HEK293 (cell line): ENCODE measurements around the gene FOXP1.

Source experiments
- CTCF ChIA-PET: fragments of 350-600 bp; formaldehyde crosslinking; extraction: SDS; loops from one replicate; lab custom pipeline; 2021; ENCODE audit warnings: antibody characterized with exemption; lab: Yijun Ruan, JAX
- POLR2A ChIA-PET: fragments of 300-600 bp; formaldehyde crosslinking; extraction: SDS; loops from one replicate; lab custom pipeline; 2020; ENCODE audit warnings: antibody characterized with exemption, inconsistent platforms; lab: Yijun Ruan, JAX
- H3K27ac ChIP-seq: fragments of 200-500 bp; sonication (Bioruptor generic); 2 replicates; pipeline ENCODE4 v1.5.1; 2014; ENCODE audit warnings: low read depth, low read length, control low read depth, inconsistent platforms; ENCODE audit errors: extremely low read depth
- H3K36me3 ChIP-seq, 2 experiments: fragments of 200-500 bp in 1 of 2; sonication (Bioruptor generic) in 1 of 2; 1 replicate in 1 of 2; 2 replicates in 1 of 2; pipeline ENCODE4 v1.5.1; 2014 to 2017; ENCODE audit warnings: inconsistent platforms in 2 of 2, low read length in 2 of 2; ENCODE audit not compliant: control insufficient read depth in 2 of 2, insufficient read depth in 1 of 2
- H3K4me1 ChIP-seq: fragments of 200-500 bp; sonication (Bioruptor generic); 2 replicates; pipeline ENCODE4 v1.5.1; 2014; ENCODE audit warnings: mild to moderate bottlenecking, low read length, inconsistent platforms; ENCODE audit not compliant: control insufficient read depth, insufficient read depth
- H3K4me3 ChIP-seq: 2 replicates; pipeline ENCODE4 v1.5.1; 2011; ENCODE audit warnings: low read depth, mild to moderate bottlenecking, control low read depth, low read length, moderate library complexity
- H3K9me3 ChIP-seq: fragments of 200-500 bp; sonication (Bioruptor generic); 2 replicates; pipeline ENCODE4 v1.5.1; 2014; ENCODE audit warnings: low read depth, low read length, inconsistent platforms; ENCODE audit not compliant: control insufficient read depth, insufficient read depth
- GLI4 ChIP-seq: fragments of 450-650 bp; formaldehyde crosslinking; IDR thresholded peaks from 2 replicates; pipeline ENCODE4 v1.5.1; 2016; ENCODE audit warnings: missing biosample characterization, missing genetic modification characterization
- HOXD13 ChIP-seq: sonication (generic); formaldehyde crosslinking; IDR thresholded peaks from 2 replicates; pipeline ENCODE4 v1.8.0; 2022; ENCODE audit warnings: missing genetic modification reagents, borderline replicate concordance
- PRDM1 ChIP-seq: fragments of 450-650 bp; formaldehyde crosslinking; IDR thresholded peaks from 2 replicates; pipeline ENCODE4; 2016; ENCODE audit warnings: missing biosample characterization, missing genetic modification characterization
- SP3 ChIP-seq: fragments of 450-650 bp; formaldehyde crosslinking; IDR thresholded peaks from 2 replicates; pipeline ENCODE4 v1.5.1; 2016; ENCODE audit warnings: missing biosample characterization, missing genetic modification characterization
- ZBTB21 ChIP-seq: fragments of 450-650 bp; formaldehyde crosslinking; IDR thresholded peaks from 2 replicates; pipeline ENCODE4 v1.5.1; 2017; ENCODE audit warnings: missing biosample characterization, missing genetic modification characterization
- ZBTB8A ChIP-seq: fragments of 450-650 bp; formaldehyde crosslinking; IDR thresholded peaks from 2 replicates; pipeline ENCODE4 v1.5.1; 2016; ENCODE audit warnings: missing biosample characterization, missing genetic modification characterization
- ZNF157 ChIP-seq: fragments of 450-650 bp; formaldehyde crosslinking; IDR thresholded peaks from 2 replicates; pipeline ENCODE4 v1.5.1; 2016; ENCODE audit warnings: missing biosample characterization, missing genetic modification characterization
- ZNF335 ChIP-seq: fragments of 450-650 bp; formaldehyde crosslinking; conservative IDR thresholded peaks from 2 replicates; pipeline ENCODE4 v1.5.1; 2016; ENCODE audit warnings: missing biosample characterization, missing genetic modification characterization
- ZNF341 ChIP-seq: fragments of 450-650 bp; formaldehyde crosslinking; IDR thresholded peaks from 2 replicates; pipeline ENCODE4; 2016; ENCODE audit warnings: low read depth, missing biosample characterization, missing genetic modification characterization
- ZNF514 ChIP-seq: fragments of 450-650 bp; formaldehyde crosslinking; IDR thresholded peaks from 2 replicates; pipeline ENCODE4 v1.5.1; 2016; ENCODE audit warnings: missing biosample characterization, missing genetic modification characterization
- ZNF530 ChIP-seq: fragments of 450-650 bp; formaldehyde crosslinking; IDR thresholded peaks from 2 replicates; pipeline ENCODE4 v1.5.1; 2016; ENCODE audit warnings: low read depth, missing biosample characterization, missing genetic modification characterization
- ZNF558 ChIP-seq: fragments of 450-650 bp; formaldehyde crosslinking; IDR thresholded peaks from 2 replicates; pipeline ENCODE4 v1.5.1; 2016; ENCODE audit warnings: missing biosample characterization, missing genetic modification characterization
- ZNF571 ChIP-seq: fragments of 450-650 bp; formaldehyde crosslinking; IDR thresholded peaks from 2 replicates; pipeline ENCODE4 v1.5.0; 2017; ENCODE audit warnings: missing biosample characterization, missing genetic modification characterization
- ZNF596 ChIP-seq: fragments of 450-650 bp; IDR thresholded peaks from 2 replicates; pipeline ENCODE4 v1.5.0; 2018; ENCODE audit warnings: missing biosample characterization, mild to moderate bottlenecking, missing genetic modification characterization, moderate library complexity
- ZNF624 ChIP-seq: fragments of 450-650 bp; formaldehyde crosslinking; IDR thresholded peaks from 2 replicates; pipeline ENCODE4 v1.5.1; 2017; ENCODE audit warnings: missing biosample characterization, missing genetic modification characterization
- ZNF664 ChIP-seq: fragments of 450-650 bp; formaldehyde crosslinking; IDR thresholded peaks from 2 replicates; pipeline ENCODE4 v1.5.1; 2016; ENCODE audit warnings: missing biosample characterization, missing genetic modification characterization
- ZNF837 ChIP-seq: fragments of 450-650 bp; formaldehyde crosslinking; IDR thresholded peaks from 2 replicates; pipeline ENCODE4 v1.5.1; 2016; ENCODE audit warnings: missing biosample characterization, missing genetic modification characterization
- TF ChIP-seq, protein P1 (sequence below): fragments of 450-650 bp; formaldehyde crosslinking; IDR thresholded peaks from 2 replicates; pipeline ENCODE4 v1.5.1; 2016; ENCODE audit warnings: missing biosample characterization, missing genetic modification characterization, borderline replicate concordance
- TF ChIP-seq, protein P2 (sequence below): fragments of 450-650 bp; formaldehyde crosslinking; IDR thresholded peaks from 2 replicates; pipeline ENCODE4 v1.5.1; 2017; ENCODE audit warnings: missing biosample characterization, mild to moderate bottlenecking, missing genetic modification characterization, moderate library complexity
- TF ChIP-seq, protein P3 (sequence below): fragments of 450-650 bp; formaldehyde crosslinking; IDR thresholded peaks from 2 replicates; pipeline ENCODE4 v1.5.1; 2016; ENCODE audit warnings: missing biosample characterization, missing genetic modification characterization
- TF ChIP-seq, protein P4 (sequence below): IDR thresholded peaks from 2 replicates; pipeline ENCODE4 v1.6.1; 2011; ENCODE audit warnings: mild to moderate bottlenecking, low read depth, low read length, borderline replicate concordance

The FOXP1 gene

DNA sequence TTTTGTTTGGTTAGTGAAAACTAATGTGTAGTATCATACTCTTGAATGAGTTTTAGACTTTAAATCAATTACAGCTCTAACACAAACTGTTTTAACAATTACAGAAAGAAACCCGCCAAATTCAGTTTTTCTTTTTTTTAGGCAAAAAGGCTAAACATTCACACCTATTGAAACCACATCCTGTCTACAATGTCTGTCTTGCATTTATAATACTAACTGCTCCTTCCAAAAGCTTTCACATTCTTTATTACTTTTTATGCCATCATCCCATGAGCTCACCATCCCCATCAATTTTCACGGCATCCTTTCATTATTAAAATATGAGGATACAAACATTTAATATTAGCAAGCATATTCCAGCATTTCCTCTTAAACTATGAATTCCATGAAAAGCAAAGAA lies 593.3 kb downstream of the FOXP1 start:
- no peak for TF ChIP-seq ZNF624
- TF ChIP-seq ZBTB8A, result no peak
- TF ChIP-seq PRDM1 (tag by site-specific recombination), result no peak
- no peak for TF ChIP-seq ZNF664 (tag by site-specific recombination)
- no peak for TF ChIP-seq ZNF157 (tag by site-specific recombination)
- no peak for TF ChIP-seq ZNF514 (tag by site-specific recombination)
- TF ChIP-seq HOXD13 (CRISPR knock-in tag), result no peak
- no peak for TF ChIP-seq ZNF341 (tag by site-specific recombination)
- TF ChIP-seq GLI4 (tag by site-specific recombination), result no peak
- TF ChIP-seq ZBTB21 (tag by site-specific recombination), result no peak
- TF ChIP-seq, protein P1, sequence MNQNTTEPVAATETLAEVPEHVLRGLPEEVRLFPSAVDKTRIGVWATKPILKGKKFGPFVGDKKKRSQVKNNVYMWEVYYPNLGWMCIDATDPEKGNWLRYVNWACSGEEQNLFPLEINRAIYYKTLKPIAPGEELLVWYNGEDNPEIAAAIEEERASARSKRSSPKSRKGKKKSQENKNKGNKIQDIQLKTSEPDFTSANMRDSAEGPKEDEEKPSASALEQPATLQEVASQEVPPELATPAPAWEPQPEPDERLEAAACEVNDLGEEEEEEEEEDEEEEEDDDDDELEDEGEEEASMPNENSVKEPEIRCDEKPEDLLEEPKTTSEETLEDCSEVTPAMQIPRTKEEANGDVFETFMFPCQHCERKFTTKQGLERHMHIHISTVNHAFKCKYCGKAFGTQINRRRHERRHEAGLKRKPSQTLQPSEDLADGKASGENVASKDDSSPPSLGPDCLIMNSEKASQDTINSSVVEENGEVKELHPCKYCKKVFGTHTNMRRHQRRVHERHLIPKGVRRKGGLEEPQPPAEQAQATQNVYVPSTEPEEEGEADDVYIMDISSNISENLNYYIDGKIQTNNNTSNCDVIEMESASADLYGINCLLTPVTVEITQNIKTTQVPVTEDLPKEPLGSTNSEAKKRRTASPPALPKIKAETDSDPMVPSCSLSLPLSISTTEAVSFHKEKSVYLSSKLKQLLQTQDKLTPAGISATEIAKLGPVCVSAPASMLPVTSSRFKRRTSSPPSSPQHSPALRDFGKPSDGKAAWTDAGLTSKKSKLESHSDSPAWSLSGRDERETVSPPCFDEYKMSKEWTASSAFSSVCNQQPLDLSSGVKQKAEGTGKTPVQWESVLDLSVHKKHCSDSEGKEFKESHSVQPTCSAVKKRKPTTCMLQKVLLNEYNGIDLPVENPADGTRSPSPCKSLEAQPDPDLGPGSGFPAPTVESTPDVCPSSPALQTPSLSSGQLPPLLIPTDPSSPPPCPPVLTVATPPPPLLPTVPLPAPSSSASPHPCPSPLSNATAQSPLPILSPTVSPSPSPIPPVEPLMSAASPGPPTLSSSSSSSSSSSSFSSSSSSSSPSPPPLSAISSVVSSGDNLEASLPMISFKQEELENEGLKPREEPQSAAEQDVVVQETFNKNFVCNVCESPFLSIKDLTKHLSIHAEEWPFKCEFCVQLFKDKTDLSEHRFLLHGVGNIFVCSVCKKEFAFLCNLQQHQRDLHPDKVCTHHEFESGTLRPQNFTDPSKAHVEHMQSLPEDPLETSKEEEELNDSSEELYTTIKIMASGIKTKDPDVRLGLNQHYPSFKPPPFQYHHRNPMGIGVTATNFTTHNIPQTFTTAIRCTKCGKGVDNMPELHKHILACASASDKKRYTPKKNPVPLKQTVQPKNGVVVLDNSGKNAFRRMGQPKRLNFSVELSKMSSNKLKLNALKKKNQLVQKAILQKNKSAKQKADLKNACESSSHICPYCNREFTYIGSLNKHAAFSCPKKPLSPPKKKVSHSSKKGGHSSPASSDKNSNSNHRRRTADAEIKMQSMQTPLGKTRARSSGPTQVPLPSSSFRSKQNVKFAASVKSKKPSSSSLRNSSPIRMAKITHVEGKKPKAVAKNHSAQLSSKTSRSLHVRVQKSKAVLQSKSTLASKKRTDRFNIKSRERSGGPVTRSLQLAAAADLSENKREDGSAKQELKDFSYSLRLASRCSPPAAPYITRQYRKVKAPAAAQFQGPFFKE, result no peak
- TF ChIP-seq ZNF837 (tag by site-specific recombination), result no peak
- TF ChIP-seq, all 188 proteins: peak for 0
- CTCF ChIA-PET, result no interaction called here
- POLR2A ChIA-PET, result no interaction called here
- no peak overlapping the region for H3K27ac ChIP-seq
- peaks cover 3 to 22% of the 10 kb centered on the region in 2 experiments; a peak in 2 of 3 replicates for H3K36me3 ChIP-seq
- H3K9me3 ChIP-seq, result no peaks in the 10 kb centered on the region
- no peak overlapping the region for H3K4me3 ChIP-seq
- no peaks in the 10 kb centered on the region for H3K4me1 ChIP-seq

DNA sequence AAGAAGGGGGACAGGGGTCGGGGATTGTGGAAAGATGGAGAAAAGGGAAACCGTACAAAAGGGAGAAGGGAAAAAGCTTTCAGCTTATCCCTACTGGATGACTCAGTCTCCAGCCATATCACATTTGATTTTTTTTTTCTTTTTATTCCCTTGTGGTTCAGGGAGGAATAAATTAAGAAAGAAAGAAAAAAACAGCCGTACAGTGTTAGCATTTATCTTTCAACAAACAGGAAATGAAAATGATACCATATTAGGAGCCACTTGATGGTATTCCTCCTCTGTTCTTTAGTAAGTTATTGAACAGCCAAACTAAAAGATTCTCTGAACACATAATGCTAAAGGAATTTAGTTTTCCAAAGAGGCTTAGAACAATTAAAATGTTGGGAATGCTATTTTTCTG lies 594.4 kb downstream of the FOXP1 start:
- peaks cover 3 to 29% of the 10 kb centered on the region in 2 experiments; a peak in 2 of 3 replicates for H3K36me3 ChIP-seq

More for the DNA sequence above, 594.4 kb downstream of the FOXP1 start:
- TF ChIP-seq ZNF596 (tag by site-specific recombination) (no peak), ZNF571 (tag by site-specific recombination) (no peak), SP3 (tag by site-specific recombination) (no peak), ZNF837 (tag by site-specific recombination) (no peak), ZNF335 (no peak), ZNF530 (no peak), ZNF558 (tag by site-specific recombination) (no peak)
- TF ChIP-seq, protein P2, sequence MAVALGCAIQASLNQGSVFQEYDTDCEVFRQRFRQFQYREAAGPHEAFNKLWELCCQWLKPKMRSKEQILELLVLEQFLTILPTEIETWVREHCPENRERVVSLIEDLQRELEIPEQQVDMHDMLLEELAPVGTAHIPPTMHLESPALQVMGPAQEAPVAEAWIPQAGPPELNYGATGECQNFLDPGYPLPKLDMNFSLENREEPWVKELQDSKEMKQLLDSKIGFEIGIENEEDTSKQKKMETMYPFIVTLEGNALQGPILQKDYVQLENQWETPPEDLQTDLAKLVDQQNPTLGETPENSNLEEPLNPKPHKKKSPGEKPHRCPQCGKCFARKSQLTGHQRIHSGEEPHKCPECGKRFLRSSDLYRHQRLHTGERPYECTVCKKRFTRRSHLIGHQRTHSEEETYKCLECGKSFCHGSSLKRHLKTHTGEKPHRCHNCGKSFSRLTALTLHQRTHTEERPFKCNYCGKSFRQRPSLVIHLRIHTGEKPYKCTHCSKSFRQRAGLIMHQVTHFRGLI, result no peak
- TF ChIP-seq, protein P3, sequence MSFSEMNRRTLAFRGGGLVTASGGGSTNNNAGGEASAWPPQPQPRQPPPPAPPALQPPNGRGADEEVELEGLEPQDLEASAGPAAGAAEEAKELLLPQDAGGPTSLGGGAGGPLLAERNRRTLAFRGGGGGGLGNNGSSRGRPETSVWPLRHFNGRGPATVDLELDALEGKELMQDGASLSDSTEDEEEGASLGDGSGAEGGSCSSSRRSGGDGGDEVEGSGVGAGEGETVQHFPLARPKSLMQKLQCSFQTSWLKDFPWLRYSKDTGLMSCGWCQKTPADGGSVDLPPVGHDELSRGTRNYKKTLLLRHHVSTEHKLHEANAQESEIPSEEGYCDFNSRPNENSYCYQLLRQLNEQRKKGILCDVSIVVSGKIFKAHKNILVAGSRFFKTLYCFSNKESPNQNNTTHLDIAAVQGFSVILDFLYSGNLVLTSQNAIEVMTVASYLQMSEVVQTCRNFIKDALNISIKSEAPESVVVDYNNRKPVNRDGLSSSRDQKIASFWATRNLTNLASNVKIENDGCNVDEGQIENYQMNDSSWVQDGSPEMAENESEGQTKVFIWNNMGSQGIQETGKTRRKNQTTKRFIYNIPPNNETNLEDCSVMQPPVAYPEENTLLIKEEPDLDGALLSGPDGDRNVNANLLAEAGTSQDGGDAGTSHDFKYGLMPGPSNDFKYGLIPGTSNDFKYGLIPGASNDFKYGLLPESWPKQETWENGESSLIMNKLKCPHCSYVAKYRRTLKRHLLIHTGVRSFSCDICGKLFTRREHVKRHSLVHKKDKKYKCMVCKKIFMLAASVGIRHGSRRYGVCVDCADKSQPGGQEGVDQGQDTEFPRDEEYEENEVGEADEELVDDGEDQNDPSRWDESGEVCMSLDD (tag by site-specific recombination), result no peak
- TF ChIP-seq, protein P4, sequence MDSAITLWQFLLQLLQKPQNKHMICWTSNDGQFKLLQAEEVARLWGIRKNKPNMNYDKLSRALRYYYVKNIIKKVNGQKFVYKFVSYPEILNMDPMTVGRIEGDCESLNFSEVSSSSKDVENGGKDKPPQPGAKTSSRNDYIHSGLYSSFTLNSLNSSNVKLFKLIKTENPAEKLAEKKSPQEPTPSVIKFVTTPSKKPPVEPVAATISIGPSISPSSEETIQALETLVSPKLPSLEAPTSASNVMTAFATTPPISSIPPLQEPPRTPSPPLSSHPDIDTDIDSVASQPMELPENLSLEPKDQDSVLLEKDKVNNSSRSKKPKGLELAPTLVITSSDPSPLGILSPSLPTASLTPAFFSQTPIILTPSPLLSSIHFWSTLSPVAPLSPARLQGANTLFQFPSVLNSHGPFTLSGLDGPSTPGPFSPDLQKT, result no peak
- H3K9me3 ChIP-seq, result no peaks in the 10 kb centered on the region
- CTCF ChIA-PET, result no interaction called here
- H3K27ac ChIP-seq, result no peak overlapping the region
- H3K4me3 ChIP-seq, result no peak overlapping the region
- POLR2A ChIA-PET, result no interaction called here
- H3K4me1 ChIP-seq, result no peaks in the 10 kb centered on the region
